Esophagus squamous epithelium (tissue), 4 donors: Measurements from ENCODE around the gene PSMD11.

Experiments
- CTCF ChIP-seq, 6 experiments: fragments of 450-650 bp in 4 of 6; fragments of 200-600 bp in 2 of 6; sonication (generic) in 2 of 6; IDR thresholded peaks; one replicate each; pipeline ENCODE4 v1.5.1; 2016 to 2019; ENCODE audit warnings: antibody characterized with exemption in 6 of 6, mild to moderate bottlenecking in 4 of 6, moderate library complexity in 4 of 6
- POLR2A ChIP-seq, 4 donors: fragments of 450-650 bp; IDR thresholded peaks; one replicate each; pipeline ENCODE4 v1.6.1; 2017; ENCODE audit warnings: antibody characterized with exemption in 4 of 4, mild to moderate bottlenecking in 4 of 4, moderate library complexity in 3 of 4

DNA sequence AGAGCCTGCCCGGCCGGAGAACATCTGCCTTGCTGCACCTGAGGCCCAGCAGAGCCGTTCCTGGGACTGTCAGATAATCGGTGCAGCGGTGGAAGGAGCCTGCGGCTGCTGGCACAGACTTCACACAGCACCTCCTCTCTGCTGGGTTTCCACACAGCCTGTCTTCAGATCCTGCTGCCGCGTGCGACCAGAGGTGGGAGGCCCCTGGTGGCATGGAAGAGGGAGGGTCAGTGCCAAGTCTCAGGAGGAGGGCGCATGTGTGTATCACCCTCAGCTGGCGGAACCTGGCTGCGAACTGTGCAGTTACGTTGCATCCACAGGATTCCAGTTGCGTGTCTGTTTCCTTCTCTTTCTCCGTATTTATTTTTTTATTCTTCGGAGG, 45.8 kb downstream of the PSMD11 start:
- no peak for TF ChIP-seq POLR2A (IDR thresholded peaks at IDR 0.05)
- no peak for TF ChIP-seq CTCF (IDR thresholded peaks at IDR 0.05)
